Effector memory CD8-positive, alpha-beta T cell (primary cell): Measurements from ENCODE around the gene KCNMA1.

Experiments used
- ATAC-seq: fragments of 150-1000 bp; cut with Tn5 transposase; replicated peaks from 2 replicates; pipeline ENCODE4 v1.10.0; 2021; ENCODE audit warnings: mild to moderate bottlenecking, moderate library complexity
- DNase-seq, 3 experiments: peaks; one replicate each; pipeline ENCODE4 v3.0.0; 2021
- H3K27ac Mint-ChIP-seq, 2 donors: one replicate each; pipeline ENCODE4 v1.8.0; 2022; ENCODE audit warnings: mild to moderate bottlenecking in 2 of 2, mixed read lengths in 2 of 2, moderate library complexity in 2 of 2
- H3K27me3 Mint-ChIP-seq, 2 donors: one replicate each; pipeline ENCODE4 v1.8.0; 2022; ENCODE audit warnings: mixed read lengths in 2 of 2
- H3K36me3 Mint-ChIP-seq: one replicate; pipeline ENCODE4 v1.8.0; 2022; ENCODE audit warnings: mild to moderate bottlenecking, moderate library complexity, mixed read lengths; ENCODE audit not compliant: insufficient read depth
- H3K4me1 Mint-ChIP-seq, 2 donors: one replicate each; pipeline ENCODE4 v1.8.0; 2022; ENCODE audit warnings: low read depth in 2 of 2, mixed read lengths in 2 of 2
- H3K4me3 Mint-ChIP-seq, 2 donors: one replicate each; pipeline ENCODE4 v1.8.0; 2022; ENCODE audit warnings: mild to moderate bottlenecking in 2 of 2, mixed read lengths in 2 of 2, moderate library complexity in 2 of 2
- H3K9me3 Mint-ChIP-seq, 2 donors: one replicate each; pipeline ENCODE4 v1.8.0; 2022; ENCODE audit warnings: mixed read lengths in 2 of 2

The KCNMA1 gene

GRCh38 chr10:77091597-77092165, 545.9 kb downstream of the KCNMA1 start:
- no peaks in the 10 kb centered on the region for H3K4me1 Mint-ChIP-seq
- ATAC-seq, result no peak
- DNase-seq, result no peak
- peaks cover 0 to 45% of the 10 kb centered on the region in 2 donors for H3K27me3 Mint-ChIP-seq
- no peak overlapping the region for H3K27ac Mint-ChIP-seq
- H3K9me3 Mint-ChIP-seq, result no peaks in the 10 kb centered on the region
- H3K36me3 Mint-ChIP-seq, result no peaks in the 10 kb centered on the region
- H3K4me3 Mint-ChIP-seq, result no peak overlapping the region

- ATAC-seq (no peak), DNase-seq (no peak)
- no peak overlapping the region for H3K4me3 Mint-ChIP-seq
- no peak overlapping the region for H3K27ac Mint-ChIP-seq
- H3K9me3 Mint-ChIP-seq, result no peaks in the 10 kb centered on the region
- H3K27me3 Mint-ChIP-seq, result peaks cover 0 to 35% of the 10 kb centered on the region in 2 donors
- no peaks in the 10 kb centered on the region for H3K36me3 Mint-ChIP-seq
- no peaks in the 10 kb centered on the region for H3K4me1 Mint-ChIP-seq
Measured at GRCh38 chr10:77090381-77091356, 546.9 kb downstream of the KCNMA1 start.

- no peak for DNase-seq
- Mint-ChIP-seq H3K4me3 (no peak overlapping the region), H3K36me3 (no peaks in the 10 kb centered on the region), H3K9me3 (no peaks in the 10 kb centered on the region), H3K4me1 (no peaks in the 10 kb centered on the region), H3K27ac (no peak overlapping the region), H3K27me3 (peaks cover 0 to 23% of the 10 kb centered on the region in 2 donors)
- ATAC-seq, result no peak
Measured at GRCh38 chr10:77087366-77087765, 550.2 kb downstream of the KCNMA1 start.

- DNase-seq (no peak), ATAC-seq (no peak)
- no peak overlapping the region for H3K27ac Mint-ChIP-seq
- H3K4me3 Mint-ChIP-seq, result no peak overlapping the region
- no peaks in the 10 kb centered on the region for H3K36me3 Mint-ChIP-seq
- H3K9me3 Mint-ChIP-seq, result no peaks in the 10 kb centered on the region
- peaks cover 0 to 28% of the 10 kb centered on the region in 2 donors for H3K27me3 Mint-ChIP-seq
- H3K4me1 Mint-ChIP-seq, result no peaks in the 10 kb centered on the region
Measured at GRCh38 chr10:77086081-77086480, 551.5 kb downstream of the KCNMA1 start.

- ATAC-seq, result no peak
- no peak for DNase-seq
- Mint-ChIP-seq H3K36me3 (no peaks in the 10 kb centered on the region), H3K4me3 (no peak overlapping the region), H3K4me1 (no peaks in the 10 kb centered on the region), H3K27ac (no peak overlapping the region), H3K27me3 (peaks cover 0 to 20% of the 10 kb centered on the region in 2 donors), H3K9me3 (no peaks in the 10 kb centered on the region)
Measured at GRCh38 chr10:77085344-77085743, 552.3 kb downstream of the KCNMA1 start.

DNA sequence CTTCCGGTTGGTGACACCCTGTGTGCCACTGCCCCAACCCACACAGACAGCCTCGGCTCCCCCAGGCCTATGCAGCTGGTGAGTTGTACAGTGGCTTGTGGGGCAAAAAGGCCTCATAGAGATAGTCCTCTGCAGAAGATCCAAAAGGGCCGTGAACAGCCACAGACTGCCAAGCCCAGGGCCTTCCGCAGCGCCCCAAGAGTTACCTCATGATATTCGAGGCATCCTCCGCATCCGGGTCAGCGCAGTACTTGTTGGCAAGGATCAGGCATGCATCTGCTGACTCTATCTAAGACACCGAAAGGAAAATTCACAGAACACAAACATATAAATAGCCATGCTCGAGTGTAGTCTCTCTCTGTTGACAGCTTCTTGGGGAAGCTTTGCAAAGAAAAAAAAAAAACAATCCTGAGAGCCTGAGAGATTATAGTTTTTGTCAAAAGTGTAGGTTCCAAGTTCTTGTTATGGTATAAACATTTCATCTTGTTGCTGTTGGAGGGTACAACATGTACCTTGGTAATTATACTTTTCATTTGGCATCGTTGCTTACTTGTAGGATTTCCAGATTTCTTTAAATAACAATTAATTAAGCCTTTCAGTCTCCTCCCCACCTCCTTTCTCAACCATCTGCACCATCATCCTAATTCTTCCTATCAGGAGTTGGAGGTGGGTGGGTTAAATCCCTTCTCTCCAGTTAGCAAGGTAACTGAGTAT, 553.0 kb downstream of the KCNMA1 start:
- Mint-ChIP-seq H3K4me3 (no peak overlapping the region), H3K9me3 (no peaks in the 10 kb centered on the region)

GRCh38 chr10:77082601-77083252, 554.9 kb downstream of the KCNMA1 start:
- H3K4me3 Mint-ChIP-seq, result no peak overlapping the region
- H3K36me3 Mint-ChIP-seq, result no peaks in the 10 kb centered on the region
- ATAC-seq (no peak), DNase-seq (no peak)
- H3K27me3 Mint-ChIP-seq, result peaks cover under 1 to 17% of the 10 kb centered on the region in 2 donors
- no peaks in the 10 kb centered on the region for H3K4me1 Mint-ChIP-seq
- H3K9me3 Mint-ChIP-seq, result no peaks in the 10 kb centered on the region
- no peak overlapping the region for H3K27ac Mint-ChIP-seq

More for the DNA sequence above, 553.0 kb downstream of the KCNMA1 start:
- Mint-ChIP-seq H3K36me3 (no peaks in the 10 kb centered on the region), H3K27me3 (peaks cover 0 to 17% of the 10 kb centered on the region in 2 donors), H3K4me1 (no peaks in the 10 kb centered on the region), H3K27ac (no peak overlapping the region)
- no peak for DNase-seq
- no peak for ATAC-seq

GRCh38 chr10:77081481-77081891, 556.1 kb downstream of the KCNMA1 start:
- Mint-ChIP-seq H3K9me3 (no peaks in the 10 kb centered on the region), H3K36me3 (no peaks in the 10 kb centered on the region), H3K4me1 (no peaks in the 10 kb centered on the region), H3K27me3 (peaks cover 12 to 17% of the 10 kb centered on the region in 2 donors), H3K27ac (no peak overlapping the region), H3K4me3 (no peak overlapping the region)
- ATAC-seq (no peak), DNase-seq (no peak)

- H3K36me3 Mint-ChIP-seq, result no peaks in the 10 kb centered on the region
- H3K4me3 Mint-ChIP-seq, result no peak overlapping the region
- no peak for DNase-seq
- no peaks in the 10 kb centered on the region for H3K4me1 Mint-ChIP-seq
- ATAC-seq, result no peak
- H3K27me3 Mint-ChIP-seq, result peaks cover 13 to 17% of the 10 kb centered on the region in 2 donors
- no peaks in the 10 kb centered on the region for H3K9me3 Mint-ChIP-seq
- H3K27ac Mint-ChIP-seq, result no peak overlapping the region
Measured at GRCh38 chr10:77080361-77081027, 557.1 kb downstream of the KCNMA1 start.

DNA sequence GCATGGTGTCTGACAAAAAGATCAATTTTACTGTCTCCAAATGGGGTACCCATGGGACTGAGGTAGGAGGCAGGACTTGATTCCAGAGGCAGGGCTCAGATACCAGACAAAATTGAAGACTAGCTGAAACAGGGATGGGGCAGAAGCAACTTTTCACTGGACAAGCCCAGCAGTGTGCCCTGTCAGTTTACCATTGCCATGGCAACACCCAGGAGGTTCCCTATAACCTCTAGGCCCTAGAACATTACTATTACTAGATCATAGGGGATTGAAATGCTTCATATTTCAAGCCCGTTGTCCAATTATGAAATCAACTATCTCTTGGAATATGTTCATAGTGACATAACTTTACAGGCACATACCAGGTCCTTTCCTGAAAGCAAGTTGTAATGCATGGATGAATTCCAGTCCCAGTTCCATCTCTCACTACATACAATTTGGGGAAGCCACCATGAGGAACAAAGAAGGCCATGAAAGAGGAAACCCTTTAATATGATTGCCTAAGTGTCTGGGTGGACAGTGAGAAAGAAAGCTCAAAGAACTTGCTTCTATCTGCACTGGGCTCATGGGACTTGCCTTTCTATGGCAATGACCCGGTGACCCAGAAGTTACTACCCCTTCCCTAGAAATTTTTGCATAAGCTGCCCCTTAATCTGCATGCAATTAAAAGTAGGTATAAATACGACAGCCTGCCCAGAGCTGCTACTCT, 557.9 kb downstream of the KCNMA1 start:
- no peaks in the 10 kb centered on the region for H3K9me3 Mint-ChIP-seq
- H3K27ac Mint-ChIP-seq, result no peak overlapping the region
- no peak for DNase-seq
- no peaks in the 10 kb centered on the region for H3K4me1 Mint-ChIP-seq
- no peak overlapping the region for H3K4me3 Mint-ChIP-seq
- H3K36me3 Mint-ChIP-seq, result no peaks in the 10 kb centered on the region
- H3K27me3 Mint-ChIP-seq, result peaks cover 17 to 18% of the 10 kb centered on the region in 2 donors
- no peak for ATAC-seq

- no peak for DNase-seq
- no peak for ATAC-seq
- no peaks in the 10 kb centered on the region for H3K9me3 Mint-ChIP-seq
- H3K27ac Mint-ChIP-seq, result no peak overlapping the region
- no peaks in the 10 kb centered on the region for H3K4me1 Mint-ChIP-seq
- peaks cover 10 to 18% of the 10 kb centered on the region in 2 donors for H3K27me3 Mint-ChIP-seq
- H3K36me3 Mint-ChIP-seq, result no peaks in the 10 kb centered on the region
- H3K4me3 Mint-ChIP-seq, result no peak overlapping the region
Measured at GRCh38 chr10:77077316-77077945, 560.2 kb downstream of the KCNMA1 start.

DNA sequence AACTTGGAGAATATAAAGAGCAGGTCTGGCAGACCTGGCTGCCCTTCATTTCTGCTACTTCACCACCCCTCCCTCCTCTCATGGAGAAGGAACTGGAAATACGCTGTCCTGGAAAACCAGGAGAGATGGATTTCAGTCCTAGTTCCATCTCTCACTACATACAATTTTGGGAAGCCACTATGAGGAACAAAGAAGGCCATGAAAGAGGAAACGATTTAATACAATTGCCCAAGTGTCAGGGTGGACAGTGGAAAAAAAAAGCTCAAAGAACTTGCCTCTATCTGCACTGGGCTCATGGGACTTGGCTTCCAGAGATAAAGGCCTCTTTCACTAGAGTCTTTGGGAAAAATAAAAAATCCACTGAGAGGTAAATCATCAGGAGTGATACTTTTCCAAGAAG, 561.7 kb downstream of the KCNMA1 start:
- no peak overlapping the region for H3K27ac Mint-ChIP-seq
- H3K4me1 Mint-ChIP-seq, result no peaks in the 10 kb centered on the region
- no peak overlapping the region for H3K4me3 Mint-ChIP-seq
- ATAC-seq (no peak), DNase-seq (no peak)
- no peaks in the 10 kb centered on the region for H3K9me3 Mint-ChIP-seq
- H3K36me3 Mint-ChIP-seq, result no peaks in the 10 kb centered on the region
- H3K27me3 Mint-ChIP-seq, result peaks cover 0 to 18% of the 10 kb centered on the region in 2 donors
